Sigmoid colon (tissue), 7 donors: ENCODE results near the gene TNS1. TPM values are rescaled to one million over a fixed set of nuclear protein-coding genes. Genes with fewer than 3 reads are reported as not detected.

Source experiments
- DNase-seq: peaks from one replicate; pipeline ENCODE4 v3.0.0-alpha.2; 2019
- H3K27ac ChIP-seq, 4 donors: fragments of 200-600 bp; sonication (generic); one replicate each; pipeline ENCODE4 v1.5.1; 2016 to 2019; ENCODE audit warnings: mild to moderate bottlenecking in 1 of 4
- H3K27me3 ChIP-seq, 3 donors: fragments of 200-600 bp; sonication (generic); one replicate each; pipeline ENCODE4 v1.5.1; 2019; ENCODE audit warnings: mild to moderate bottlenecking in 1 of 3
- H3K36me3 ChIP-seq, 4 donors: fragments of 200-600 bp; sonication (generic); one replicate each; pipeline ENCODE4 v1.5.1; 2016 to 2019
- H3K4me1 ChIP-seq, 4 donors: fragments of 200-600 bp; sonication (generic); one replicate each; pipeline ENCODE4 v1.5.1; 2017 to 2019
- H3K4me3 ChIP-seq, 4 donors: fragments of 200-600 bp; sonication (generic); one replicate each; pipeline ENCODE4 v1.5.1; 2017 to 2019; ENCODE audit warnings: mild to moderate bottlenecking in 2 of 4, moderate library complexity in 1 of 4
- H3K9me3 ChIP-seq, 4 donors: fragments of 200-600 bp in 3 of 4; sonication (generic) in 3 of 4; one replicate each; pipeline versions ENCODE4 v1.5.1 to v1.6.1; 2013 to 2019
- CTCF ChIP-seq, 4 experiments: fragments of 450-650 bp in 3 of 4; fragments of 200-600 bp in 1 of 4; IDR thresholded peaks; one replicate each; pipeline ENCODE4 v1.5.1; 2016 to 2019; ENCODE audit warnings: antibody characterized with exemption in 4 of 4, mild to moderate bottlenecking in 3 of 4, moderate library complexity in 2 of 4
- EP300 ChIP-seq, 4 donors: sonication (generic); formaldehyde crosslinking; IDR thresholded peaks; one replicate each; pipeline ENCODE4 v1.6.1; 2017; ENCODE audit warnings: antibody characterized with exemption in 4 of 4
- POLR2A ChIP-seq, 2 donors: fragments of 450-650 bp; IDR thresholded peaks; one replicate each; pipeline ENCODE4 v1.6.1; 2016; ENCODE audit warnings: antibody characterized with exemption in 2 of 2, mild to moderate bottlenecking in 2 of 2, moderate library complexity in 2 of 2
- POLR2AphosphoS5 ChIP-seq, 4 donors: sonication (generic); formaldehyde crosslinking; IDR thresholded peaks; one replicate each; pipeline ENCODE4 v1.6.1; 2017; ENCODE audit warnings: antibody characterized with exemption in 4 of 4
- WGBS, 2 donors: extraction: QIAGEN DNeasy Blood & Tissue Kit; methylation state at CpG; one replicate each; pipeline ENCODE4 v1.1.7; 2013; 5-methylcytosine and 5-hydroxymethylcytosine counted together
- intact Hi-C: fragments of 100-400 bp; cut with DNase I; formaldehyde crosslinking; loops from one replicate; pipeline ENCODE4 v1.15.1; 2023
- polyA plus RNA-seq, 3 donors: library from polyadenylated mRNA; stranded (reverse); fragments of 200-250 nt; gene quantifications; one replicate each; pipeline ENCODE4 v1.2.3, GENCODE V29; 2013
- total RNA-seq, 4 donors: library from RNA; depleted of rRNA; stranded (reverse); fragments of >200 nt; gene quantifications; one replicate each; pipeline ENCODE4 v1.1.0, GENCODE V29; 2016
- donor health status: healthy with polysubstance abuse.
- donor health status: Bipolar disorder and iron deficiency.
- donor health status: healthy.

Gene TNS1
- total and polyA plus RNA-seq, 7 donors, result 3.7 to 1,607 (median 444) TPM

- peaks cover 0 to 100% (median 92%) of the 10 kb centered on the region in 4 donors for H3K4me1 ChIP-seq
- intact Hi-C loops, result no loop called here
- no peaks in the 10 kb centered on the region for H3K27me3 ChIP-seq
- H3K27ac ChIP-seq, result peak overlapping the region; percentile 94 to 98 (median 98)
- WGBS, 2 donors, result 91 to 94% methylated on average over 7 of the region's 7 CpGs
- no peak overlapping the region for H3K4me3 ChIP-seq
- TF ChIP-seq POLR2A (IDR thresholded peaks at IDR 0.05), result no peak
- TF ChIP-seq EP300 (IDR thresholded peaks at IDR 0.05), result no peak
- TF ChIP-seq POLR2AphosphoS5 (IDR thresholded peaks at IDR 0.05), result peak in 1 of 4 donors; percentile 6
- H3K36me3 ChIP-seq, result peaks cover 19 to 70% (median 49%) of the 10 kb centered on the region in 4 donors
- no peaks in the 10 kb centered on the region for H3K9me3 ChIP-seq
- no peak for DNase-seq
Measured at GRCh38 chr2:217900780-217901360, 101.9 kb downstream of the TNS1 start.

- H3K27me3 ChIP-seq, result no peaks in the 10 kb centered on the region
- H3K4me3 ChIP-seq, result no peak overlapping the region
- peaks cover 26 to 70% (median 51%) of the 10 kb centered on the region in 4 donors for H3K36me3 ChIP-seq
- no peak for TF ChIP-seq CTCF (IDR thresholded peaks at IDR 0.05)
- TF ChIP-seq POLR2AphosphoS5 (IDR thresholded peaks at IDR 0.05), result peak in 3 of 4 donors; percentile 4 to 6 (median 5)
- DNase-seq, result no peak
- no peaks in the 10 kb centered on the region for H3K9me3 ChIP-seq
- 74 to 78% methylated on average over 16 of the region's 16 CpGs for WGBS, 2 donors
- peak overlapping the region; percentile 94 to 98 (median 98) for H3K27ac ChIP-seq
- intact Hi-C loops, result no loop called here
- peaks cover 0 to 99% (median 89%) of the 10 kb centered on the region in 4 donors for H3K4me1 ChIP-seq
Measured at GRCh38 chr2:217900010-217900779, 102.6 kb downstream of the TNS1 start.

DNA sequence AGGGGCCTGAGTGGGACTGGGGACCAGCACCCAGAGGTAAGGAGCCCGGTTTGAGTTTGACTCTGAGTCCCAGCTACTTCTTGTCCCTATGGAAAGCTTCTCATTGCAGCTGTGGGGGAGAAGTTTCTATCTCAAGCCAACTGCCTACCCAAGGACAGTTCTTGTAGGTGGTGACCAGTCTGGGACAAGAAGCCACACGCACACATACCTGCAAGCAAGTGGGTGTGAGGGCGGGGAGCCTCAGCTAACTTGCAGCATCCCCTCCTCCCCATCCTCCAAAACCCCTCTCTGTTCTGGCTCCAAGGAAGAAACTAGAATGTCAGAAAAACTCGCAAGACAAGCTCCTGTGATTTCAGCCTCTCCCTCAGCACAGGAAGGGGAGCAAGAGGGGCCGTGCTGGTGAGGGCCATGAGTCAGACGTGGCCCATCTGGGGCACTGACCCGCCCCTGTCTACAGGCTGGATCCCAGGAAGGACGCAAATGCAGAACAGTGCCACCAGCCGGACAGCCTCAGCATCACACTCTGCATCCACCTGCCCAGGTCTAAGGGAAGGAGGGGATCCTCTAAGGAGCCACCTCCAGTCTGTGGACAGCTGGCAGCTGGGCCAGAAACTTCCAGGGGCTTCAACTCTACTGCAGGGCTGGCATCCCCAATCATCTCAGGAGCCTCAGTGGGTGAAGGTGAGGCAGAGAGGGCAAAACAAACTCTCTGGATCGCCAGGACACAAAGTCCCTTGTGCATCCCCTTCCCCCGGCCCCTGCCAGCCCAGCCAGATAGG is 103.4 kb downstream of the TNS1 start:
- intact Hi-C loops, result no loop called here
- peak; percentile 95 for DNase-seq
- 56 to 67% methylated on average over 11 of the region's 11 CpGs for WGBS, 2 donors
- Histone ChIP-seq H3K27me3 (no peaks in the 10 kb centered on the region), H3K9me3 (no peaks in the 10 kb centered on the region), H3K4me1 (peaks cover 0 to 96% (median 86%) of the 10 kb centered on the region in 4 donors), H3K36me3 (peaks cover 33 to 70% (median 57%) of the 10 kb centered on the region in 4 donors), H3K27ac (peak overlapping the region; percentile 94 to 98 (median 98)), H3K4me3 (no peak overlapping the region)
- TF ChIP-seq POLR2AphosphoS5 (IDR thresholded peaks at IDR 0.05) (peak in 3 of 4 donors; percentile 54 to 60 (median 56)), POLR2A (IDR thresholded peaks at IDR 0.05) (no peak), EP300 (IDR thresholded peaks at IDR 0.05) (no peak), CTCF (IDR thresholded peaks at IDR 0.05) (peak in 3 of 4 experiments; percentile 63 to 80 (median 77))

DNA sequence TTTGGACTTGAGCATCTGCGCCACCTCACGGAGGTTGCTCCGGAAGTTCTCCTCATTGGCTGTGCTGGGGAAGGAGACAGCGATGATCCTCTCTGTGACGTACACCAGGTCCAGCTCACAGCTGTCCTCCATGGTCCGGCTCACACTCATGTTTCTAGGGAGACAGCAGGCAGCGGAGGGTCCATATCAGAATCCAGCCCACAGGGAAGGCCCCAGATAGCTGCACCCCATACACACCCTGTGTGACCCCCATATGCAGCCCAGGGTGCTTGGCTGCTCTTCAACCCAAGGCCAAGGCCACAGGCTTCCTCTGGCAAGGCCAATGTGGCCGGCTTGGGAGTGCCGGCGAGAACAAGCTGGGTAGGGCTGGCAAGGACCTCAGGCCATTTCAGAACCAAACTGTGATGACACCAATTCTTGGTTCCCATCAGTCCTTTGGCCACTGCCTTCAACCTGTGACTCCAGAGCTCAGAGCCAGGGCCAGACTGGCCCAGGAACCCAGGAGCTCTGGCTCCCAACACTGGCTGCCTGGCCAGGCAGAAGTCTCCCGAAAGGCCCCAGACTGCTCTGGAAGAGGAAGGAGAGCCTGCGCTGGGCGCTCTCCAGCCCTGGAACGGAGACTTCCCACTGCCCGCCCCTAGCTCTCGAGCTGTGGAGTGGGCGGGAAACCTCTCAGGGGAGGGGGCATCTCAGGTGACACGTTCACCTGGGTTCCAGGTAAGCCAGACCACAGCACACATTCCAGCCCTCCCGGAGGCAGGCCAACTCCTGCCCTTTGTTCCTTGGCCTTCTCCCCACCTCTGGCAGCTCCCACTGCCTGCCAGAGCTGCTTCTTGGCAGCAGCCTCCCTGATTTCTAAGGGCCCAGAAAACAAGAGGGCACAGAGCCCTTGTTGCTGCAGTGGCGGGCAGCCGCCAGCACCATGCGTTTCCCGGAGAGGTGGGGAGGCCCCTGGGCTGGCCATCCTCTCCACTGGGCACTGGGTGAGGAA is 104.7 kb downstream of the TNS1 start:
- no peaks in the 10 kb centered on the region for H3K9me3 ChIP-seq
- intact Hi-C loops, result no loop called here
- no peak overlapping the region for H3K4me3 ChIP-seq
- peaks cover 46 to 83% (median 69%) of the 10 kb centered on the region in 4 donors for H3K36me3 ChIP-seq
- TF ChIP-seq POLR2A (IDR thresholded peaks at IDR 0.05), result no peak
- TF ChIP-seq POLR2AphosphoS5 (IDR thresholded peaks at IDR 0.05), result peak in 3 of 4 donors; percentile 40 to 62 (median 42)
- peak in 1 of 4 donors; percentile 8 for TF ChIP-seq EP300 (IDR thresholded peaks at IDR 0.05)
- no peak for TF ChIP-seq CTCF (IDR thresholded peaks at IDR 0.05)
- peak; percentile 90 for DNase-seq
- H3K4me1 ChIP-seq, result peaks cover 0 to 95% (median 85%) of the 10 kb centered on the region in 4 donors
- H3K27me3 ChIP-seq, result no peaks in the 10 kb centered on the region
- 72 to 84% methylated on average over 23 of the region's 23 CpGs for WGBS, 2 donors
- peak overlapping the region; percentile 94 to 98 (median 98) for H3K27ac ChIP-seq
